ENCODE data around the gene AMZ1.
"Not testable (repeated sequence)": the region's sequence is repeated elsewhere in the genome, so short reads cannot be mapped to it uniquely, and the experiment has no call there.

AMZ1 gene

GRCh38 chr7:2692543-2692942, 4.5 kb downstream of the AMZ1 start:
- DNase-seq, result no peak

- peak in 1 of 2 donors; percentile 68 for DNase-seq
Measured at GRCh38 chr7:2693420-2694121, 5.6 kb downstream of the AMZ1 start.

- DNase-seq, result not testable (repeated sequence)
Measured at GRCh38 chr7:2694122-2694436, 6.1 kb downstream of the AMZ1 start.

- peak; percentile 58 to 62 for DNase-seq
Measured at GRCh38 chr7:2698581-2699288, 10.7 kb downstream of the AMZ1 start.

- no peak for DNase-seq
Measured at GRCh38 chr7:2699289-2699620, 11.3 kb downstream of the AMZ1 start.

GRCh38 chr7:2700141-2700850, 12.3 kb downstream of the AMZ1 start:
- no peak for DNase-seq

- no peak for DNase-seq
Measured at GRCh38 chr7:2701424-2701823, 13.4 kb downstream of the AMZ1 start.

GRCh38 chr7:2701832-2702593, 14.0 kb downstream of the AMZ1 start:
- DNase-seq, result no peak

GRCh38 chr7:2702594-2702957, 14.6 kb downstream of the AMZ1 start:
- no peak for DNase-seq

- no peak for DNase-seq
Measured at GRCh38 chr7:2705371-2706096, 17.5 kb downstream of the AMZ1 start.

GRCh38 chr7:2706685-2707126, 18.7 kb downstream of the AMZ1 start:
- no peak for DNase-seq

- no peak for DNase-seq
Measured at GRCh38 chr7:2707481-2707880, 19.5 kb downstream of the AMZ1 start.

- DNase-seq, result no peak
Measured at GRCh38 chr7:2708041-2708440, 20.0 kb downstream of the AMZ1 start.

- no peak for DNase-seq
Measured at GRCh38 chr7:2708547-2709310, 20.7 kb downstream of the AMZ1 start.

GRCh38 chr7:2709553-2710285, 21.7 kb downstream of the AMZ1 start:
- peak; percentile 78 to 80 for DNase-seq

- DNase-seq, result peak; percentile 67 to 68
Measured at GRCh38 chr7:2710286-2710655, 22.3 kb downstream of the AMZ1 start.

- DNase-seq, result peak; percentile 39 to 58
Measured at GRCh38 chr7:2710901-2711551, 23.0 kb downstream of the AMZ1 start.

GRCh38 chr7:2711895-2712675, 24.1 kb downstream of the AMZ1 start:
- no peak for DNase-seq

GRCh38 chr7:2713370-2713769, 25.4 kb downstream of the AMZ1 start:
- DNase-seq, result peak in 1 of 2 donors; percentile 36

GRCh38 chr7:2713978-2714377, 26.0 kb downstream of the AMZ1 start:
- no peak for DNase-seq
